Activated T-helper 9 cell treated with anti-CD3 and anti-CD28 coated beads, Interleukin-2, amount 50 U/mL, for 16 hours (primary cell): ENCODE measurements around the gene U2AF1L4.

Source experiments
- DNase-seq: peaks from one replicate; pipeline ENCODE4 v3.0.0-alpha.2; 2020; ENCODE audit warnings: low read depth

U2AF1L4 gene

GRCh38 chr19:35745328-35746086 lies at the start of gene U2AF1L4, which contains the start of gene PSENEN:
TSS of gene U2AF1L4 (minus strand) at chr19:35745418. CDS start at chr19:35745391, 27 bp downstream.
TSS of gene PSENEN (plus strand) at chr19:35745651. CDS start at chr19:35745931, 280 bp downstream.
- DNase-seq: peak; percentile 95

- DNase-seq: no peak
Observed at GRCh38 chr19:35793381-35794165, 48.4 kb upstream of the U2AF1L4 start.

DNA sequence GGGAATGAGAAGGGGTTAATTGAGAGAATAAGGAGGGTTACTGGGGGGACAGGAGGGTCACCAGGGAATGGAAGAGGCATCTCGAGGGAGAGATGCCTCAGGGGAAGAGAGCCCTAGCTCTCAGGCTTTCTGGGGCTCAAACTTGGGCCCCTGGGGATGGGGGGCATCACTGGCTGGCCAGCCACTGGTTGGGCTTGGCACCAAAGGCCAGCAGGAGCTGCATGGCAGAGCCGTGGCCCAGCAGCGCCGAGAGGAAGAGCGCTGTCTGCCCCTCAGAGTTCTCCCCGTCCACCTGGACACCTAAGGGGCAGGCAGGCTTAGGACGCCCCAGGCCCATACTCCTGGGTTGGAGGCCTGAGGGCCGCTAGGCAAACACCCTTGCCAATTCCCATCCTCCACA lies 47.7 kb upstream of the U2AF1L4 start:
- no peak for DNase-seq

DNA sequence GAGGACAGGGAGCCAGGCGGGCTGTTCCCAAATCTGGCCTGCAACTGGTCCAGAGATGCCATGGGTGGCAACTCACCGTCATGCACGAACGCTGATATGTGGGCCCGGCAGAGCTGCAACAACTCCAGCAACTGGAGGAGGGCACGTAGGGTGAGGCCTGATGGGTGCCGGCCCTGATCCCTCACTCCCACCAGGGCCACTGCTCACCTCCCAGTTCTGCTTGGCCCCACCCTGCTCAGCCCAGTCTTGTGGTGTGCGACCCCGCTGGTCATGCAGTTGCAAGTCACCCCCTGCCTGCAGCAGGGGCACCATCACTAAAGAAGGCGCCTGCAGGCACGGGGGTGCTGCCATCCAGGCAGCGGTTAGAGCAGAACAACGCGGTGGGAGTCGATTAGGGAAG lies 47.1 kb upstream of the U2AF1L4 start:
- DNase-seq: no peak

DNA sequence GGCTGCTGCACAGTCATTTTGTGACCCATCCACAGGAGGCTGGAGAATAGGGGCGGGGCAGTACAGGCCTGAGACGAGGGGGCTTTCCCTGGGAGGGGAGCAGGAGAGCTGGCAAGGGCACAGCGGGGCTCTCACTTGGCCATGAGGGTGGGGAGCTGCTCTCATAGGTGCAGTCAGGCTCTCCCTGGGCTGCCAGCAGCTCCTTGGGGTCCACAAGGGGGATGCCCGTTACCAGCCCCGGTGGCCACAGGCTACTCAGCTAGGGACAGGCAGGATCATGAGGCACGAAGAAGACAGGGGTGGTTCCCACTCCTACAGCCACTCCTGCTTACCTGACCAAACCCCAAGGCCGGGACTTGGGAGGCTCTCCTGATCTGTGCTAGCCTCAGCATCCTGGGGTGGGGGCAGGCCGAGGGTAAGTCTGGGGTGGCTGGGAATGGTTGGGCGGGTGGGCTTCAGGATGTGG lies 46.6 kb upstream of the U2AF1L4 start:
- no peak for DNase-seq

DNA sequence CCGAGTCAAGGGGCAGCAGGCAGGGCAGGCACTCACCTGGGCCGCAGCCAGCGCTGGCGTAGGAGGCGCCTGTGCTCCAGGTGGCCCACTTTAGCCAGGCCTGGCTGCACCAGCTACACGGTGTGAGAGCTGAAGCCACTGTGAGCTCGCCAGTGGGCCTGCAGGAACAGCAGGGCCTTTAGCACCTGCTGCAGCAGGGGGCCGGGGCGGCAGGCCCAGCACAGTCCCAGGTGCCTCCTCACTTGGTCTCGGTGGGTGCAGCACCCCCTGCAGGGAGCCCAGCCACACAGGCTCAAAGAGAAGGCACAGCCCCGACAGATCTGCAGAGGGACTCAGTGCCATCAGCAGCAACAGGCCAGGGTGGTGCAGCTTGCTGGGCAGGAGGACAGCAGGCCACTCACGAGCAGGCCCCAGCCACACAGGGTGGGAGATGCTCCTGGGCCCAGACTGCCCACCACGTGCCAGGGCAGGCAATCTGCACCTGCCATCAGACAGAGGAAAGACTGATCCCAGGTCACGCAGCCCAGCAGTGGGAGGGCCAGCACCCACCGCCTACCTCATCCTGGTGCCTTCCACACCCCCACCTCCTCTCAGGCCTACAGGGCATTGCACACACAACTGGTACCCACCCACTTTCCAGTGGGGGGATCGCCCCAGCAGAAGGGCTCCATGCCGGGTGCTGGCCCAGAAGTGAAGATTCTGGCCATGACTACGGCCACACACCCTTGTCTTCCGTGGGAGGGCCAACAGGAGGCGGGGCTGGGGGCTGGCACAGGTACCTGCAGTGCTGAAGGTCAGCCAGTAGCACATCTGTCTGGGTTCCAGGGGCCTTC lies 46.0 kb upstream of the U2AF1L4 start:
- no peak for DNase-seq

DNA sequence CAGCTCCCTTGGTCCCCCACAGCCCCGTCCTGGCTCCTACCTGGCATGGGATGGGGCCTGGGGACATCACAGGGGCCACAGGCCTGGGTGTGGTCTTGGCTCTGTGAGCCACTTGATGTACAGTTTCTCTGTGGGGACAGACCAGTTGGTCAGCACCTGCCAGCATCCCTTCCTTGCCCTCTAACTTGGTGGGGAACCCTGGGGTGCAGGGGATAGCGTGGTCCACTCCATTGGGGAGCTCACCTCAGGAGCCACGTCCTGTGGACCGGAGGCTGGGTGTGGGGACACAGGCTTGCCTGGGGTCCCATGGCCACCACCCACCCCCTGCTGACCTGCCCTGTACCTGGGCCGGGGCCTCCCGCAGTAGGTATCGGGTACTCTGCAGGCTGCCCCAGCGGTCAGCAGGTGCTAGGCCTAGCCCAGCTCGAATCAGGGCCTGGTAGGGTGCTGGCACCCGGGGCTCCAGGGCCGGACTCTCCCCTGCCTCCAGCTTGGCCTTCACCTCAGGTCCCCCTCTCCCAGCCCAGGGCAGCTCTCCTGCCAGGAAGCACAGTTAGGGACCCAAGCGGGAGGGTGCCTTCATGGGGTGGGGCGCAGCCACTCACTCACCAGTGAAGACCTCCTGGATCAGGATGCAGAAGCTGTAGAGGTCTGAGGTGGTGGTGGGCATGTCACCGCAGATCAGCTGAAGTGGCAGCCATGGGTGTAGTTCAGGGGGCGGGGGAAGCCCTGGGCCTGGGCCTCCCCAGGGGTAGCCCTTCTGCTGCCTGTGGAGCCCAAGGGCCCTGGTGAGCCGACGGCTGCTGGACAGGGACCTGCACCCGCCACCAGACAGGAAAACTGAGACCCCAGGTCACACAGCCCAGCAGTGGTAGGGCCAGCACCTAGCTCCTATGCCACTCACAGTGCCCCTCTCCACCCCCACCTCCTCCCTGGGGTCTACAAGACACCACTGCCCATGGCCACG lies 45.0 kb upstream of the U2AF1L4 start:
- no peak for DNase-seq

GRCh38 chr19:35789195-35789977 lies 44.2 kb upstream of the U2AF1L4 start:
- DNase-seq: no peak

- no peak for DNase-seq
Observed at GRCh38 chr19:35788205-35788960, 43.2 kb upstream of the U2AF1L4 start.

DNA sequence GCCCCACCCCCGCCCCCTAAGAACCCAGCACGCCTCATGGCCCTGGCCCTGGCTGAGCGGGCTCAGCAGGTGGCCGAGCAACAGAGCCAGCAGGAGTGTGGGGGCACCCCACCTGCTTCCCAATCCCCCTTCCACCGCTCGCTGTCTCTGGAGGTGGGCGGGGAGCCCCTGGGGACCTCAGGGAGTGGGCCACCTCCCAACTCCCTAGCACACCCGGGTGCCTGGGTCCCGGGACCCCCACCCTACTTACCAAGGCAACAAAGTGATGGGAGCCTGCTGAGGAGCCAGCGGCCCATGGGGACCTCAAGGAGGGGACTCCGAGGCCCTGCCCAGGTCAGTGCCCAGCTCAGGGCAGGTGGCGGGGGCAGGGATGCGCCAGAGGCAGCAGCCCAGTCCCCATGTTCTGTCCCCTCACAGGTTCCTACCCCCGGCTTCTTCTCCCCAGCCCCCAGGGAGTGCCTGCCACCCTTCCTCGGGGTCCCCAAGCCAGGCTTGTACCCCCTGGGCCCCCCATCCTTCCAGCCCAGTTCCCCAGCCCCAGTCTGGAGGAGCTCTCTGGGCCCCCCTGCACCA lies 42.1 kb upstream of the U2AF1L4 start:
- no peak for DNase-seq

- DNase-seq: no peak
Observed at GRCh38 chr19:35786299-35787160, 41.3 kb upstream of the U2AF1L4 start.

DNA sequence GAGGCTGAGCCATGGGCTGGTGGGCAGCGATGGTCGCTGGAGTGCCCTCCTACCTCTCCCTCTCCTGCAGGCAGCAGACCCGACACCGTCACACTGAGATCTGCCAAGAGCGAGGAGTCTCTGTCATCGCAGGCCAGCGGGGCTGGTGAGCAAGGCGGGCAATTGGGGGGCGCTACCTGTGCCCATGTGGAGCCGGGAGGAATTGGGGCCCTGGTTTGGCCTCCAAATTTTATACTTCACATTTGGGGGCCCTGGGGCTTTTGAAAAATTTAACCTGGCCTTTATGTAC lies 40.1 kb upstream of the U2AF1L4 start:
- no peak for DNase-seq

DNA sequence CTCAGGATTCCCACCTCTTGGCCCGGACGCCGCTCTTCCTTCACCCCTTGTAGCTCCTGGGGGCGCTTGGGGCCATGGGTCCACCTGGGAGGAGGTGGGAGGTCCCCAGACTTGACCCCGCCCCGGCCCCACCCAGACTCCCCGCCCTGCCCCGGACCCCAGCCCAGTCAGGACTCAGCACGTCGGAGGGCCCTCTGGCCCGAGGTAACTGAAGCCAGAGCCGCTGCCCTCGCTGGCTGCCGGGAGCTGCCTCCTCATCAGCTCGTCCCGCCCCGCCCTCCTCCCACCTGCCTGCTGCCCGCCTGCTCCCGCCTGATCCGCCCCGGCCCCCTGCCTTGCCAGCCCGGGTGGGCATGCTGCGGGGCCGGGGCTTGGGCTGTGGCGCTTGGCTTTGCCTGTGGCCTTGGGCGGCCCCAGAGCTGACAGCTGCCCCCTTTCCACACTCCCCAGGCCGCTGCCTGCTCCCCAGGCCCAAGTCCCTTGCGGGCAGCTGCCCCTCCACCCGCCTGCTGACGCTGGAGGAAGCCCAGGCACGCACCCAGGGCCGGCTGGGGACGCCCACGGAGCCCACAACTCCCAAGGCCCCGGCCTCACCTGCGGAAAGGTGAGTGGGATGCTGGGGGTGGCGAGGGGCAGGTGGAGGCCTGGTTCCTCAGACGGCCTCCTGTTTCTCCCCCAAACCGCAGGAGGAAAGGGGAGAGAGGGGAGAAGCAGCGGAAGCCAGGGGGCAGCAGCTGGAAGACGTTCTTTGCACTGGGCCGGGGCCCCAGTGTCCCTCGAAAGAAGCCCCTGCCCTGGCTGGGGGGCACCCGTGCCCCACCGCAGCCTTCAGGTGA lies 39.5 kb upstream of the U2AF1L4 start:
- DNase-seq: no peak

- no peak for DNase-seq
Observed at GRCh38 chr19:35783469-35784434, 38.5 kb upstream of the U2AF1L4 start.

DNA sequence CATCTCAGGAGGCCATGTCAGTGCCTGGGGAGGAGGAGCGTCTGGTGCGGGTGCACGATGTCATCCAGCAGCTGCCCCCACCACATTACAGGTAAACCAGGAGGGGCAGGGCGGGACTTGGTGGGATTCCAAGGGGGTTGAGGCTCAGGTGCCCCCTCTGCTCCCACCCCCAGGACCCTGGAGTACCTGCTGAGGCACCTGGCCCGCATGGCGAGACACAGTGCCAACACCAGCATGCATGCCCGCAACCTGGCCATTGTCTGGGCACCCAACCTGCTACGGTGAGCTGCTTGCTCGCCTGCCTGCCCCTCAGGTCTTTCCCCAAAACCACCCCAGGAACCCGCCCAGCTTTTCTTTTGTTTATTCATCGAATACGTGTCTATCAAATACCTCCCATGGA lies 37.4 kb upstream of the U2AF1L4 start:
- DNase-seq: no peak

GRCh38 chr19:35781650-35782049 lies 36.4 kb upstream of the U2AF1L4 start:
- no peak for DNase-seq
